RPMI8226 (cell line): ENCODE results near the gene SNX30.

Source experiments
- DNase-seq: peaks from one replicate; pipeline ENCODE4 v3.0.0-alpha.2; 2015

The SNX30 gene

GRCh38 chr9:112861638-112862555 lies 111.3 kb downstream of the SNX30 start:
- DNase-seq, result no peak

GRCh38 chr9:112863214-112863613 lies 112.7 kb downstream of the SNX30 start:
- no peak for DNase-seq

- no peak for DNase-seq
Measured at GRCh38 chr9:112863746-112864145, 113.2 kb downstream of the SNX30 start.

- DNase-seq, result no peak
Measured at GRCh38 chr9:112864403-112864802, 113.8 kb downstream of the SNX30 start.

- no peak for DNase-seq
Measured at GRCh38 chr9:112864982-112865381, 114.4 kb downstream of the SNX30 start.

GRCh38 chr9:112866662-112867274 lies 116.2 kb downstream of the SNX30 start:
- no peak for DNase-seq

GRCh38 chr9:112867275-112867991 lies 116.9 kb downstream of the SNX30 start:
- DNase-seq, result peak; percentile 6

DNA sequence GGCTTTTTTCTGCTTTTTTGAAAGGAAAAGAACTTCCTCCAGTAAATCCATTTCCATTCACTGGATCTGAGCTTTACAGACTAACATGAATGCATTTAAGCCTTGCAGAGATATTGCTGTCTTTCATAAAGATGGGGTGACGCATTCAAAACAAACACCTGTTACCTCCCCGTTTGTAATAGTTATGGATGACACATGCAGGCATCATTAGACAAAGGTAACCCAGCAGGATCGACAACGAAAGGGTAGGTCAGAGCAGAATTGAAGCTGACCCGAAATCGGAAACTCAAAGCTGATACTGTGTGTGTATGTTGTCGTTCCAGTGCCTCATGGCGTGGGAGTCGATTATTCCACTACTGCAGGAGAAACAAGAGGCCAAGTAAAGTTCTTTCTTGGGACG lies 117.9 kb downstream of the SNX30 start:
- DNase-seq, result no peak

DNA sequence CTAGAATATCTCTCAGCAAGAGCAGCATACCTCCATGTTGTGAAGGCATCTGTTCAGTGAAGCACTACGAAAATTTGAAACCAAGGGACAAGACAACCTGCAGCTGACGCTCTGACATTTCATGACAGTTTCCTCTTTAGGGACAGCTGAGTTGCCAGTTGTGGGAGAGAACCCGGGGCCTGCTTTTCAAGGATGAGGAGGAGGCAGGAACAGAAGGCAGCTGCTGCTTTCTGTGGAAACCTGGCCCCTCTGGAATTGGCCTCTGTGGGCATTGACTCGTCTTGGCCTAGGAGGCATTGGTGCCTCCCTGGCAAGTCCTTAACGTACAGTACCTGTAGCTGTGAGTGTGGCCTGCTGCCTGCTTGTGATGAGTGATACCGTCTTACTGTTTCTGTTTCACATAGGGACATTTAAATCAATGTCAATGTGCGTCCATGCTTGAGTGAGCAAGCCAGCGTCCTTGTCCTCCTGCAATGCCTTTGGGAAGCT lies 118.5 kb downstream of the SNX30 start:
- DNase-seq, result no peak

DNA sequence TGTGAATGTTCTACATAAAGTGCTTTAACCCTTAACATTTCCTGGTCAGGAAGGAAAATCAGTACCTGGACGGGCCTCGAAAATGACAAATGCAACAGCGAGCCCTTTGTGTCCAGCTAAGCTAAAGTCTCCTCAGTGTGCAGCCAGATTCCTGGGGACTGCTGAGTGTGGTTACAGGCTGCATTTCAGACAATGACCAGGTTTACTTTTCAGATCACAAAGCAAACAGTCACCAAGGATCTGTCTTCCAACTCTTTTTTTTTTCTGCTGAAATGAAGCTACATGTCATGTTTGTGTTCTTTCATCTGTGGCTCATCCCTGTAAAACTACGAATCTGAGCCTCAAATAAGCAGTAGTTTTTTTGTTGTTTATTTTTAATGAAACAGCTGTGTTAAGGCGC lies 119.4 kb downstream of the SNX30 start:
- DNase-seq, result no peak

GRCh38 chr9:112870556-112870955 lies 120.0 kb downstream of the SNX30 start:
- no peak for DNase-seq

GRCh38 chr9:112872019-112872418 lies 121.5 kb downstream of the SNX30 start:
- DNase-seq, result no peak

GRCh38 chr9:112873773-112874405 lies 123.3 kb downstream of the SNX30 start:
- no peak for DNase-seq

- DNase-seq, result no peak
Measured at GRCh38 chr9:112878752-112879151, 128.2 kb downstream of the SNX30 start.

DNA sequence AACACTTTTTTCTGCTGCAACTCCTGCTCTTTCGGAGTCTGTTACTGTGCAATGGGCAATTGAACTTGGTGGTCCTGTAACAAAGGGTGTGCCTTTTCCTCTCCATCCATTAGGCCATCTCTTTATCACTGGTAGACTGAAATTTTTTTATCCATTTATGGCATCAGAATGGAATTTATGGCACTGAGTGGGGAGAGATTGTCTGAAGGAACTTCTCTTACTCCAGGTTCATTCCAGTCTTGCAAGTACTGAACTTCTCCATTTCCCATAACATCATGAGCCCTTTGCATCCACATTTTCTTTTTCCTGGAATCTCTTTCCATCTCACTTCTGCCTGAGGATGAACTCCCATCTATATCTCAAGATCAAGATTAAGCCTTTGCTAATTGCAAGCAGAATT lies 130.1 kb downstream of the SNX30 start:
- DNase-seq, result no peak

GRCh38 chr9:112881331-112881730 lies 130.8 kb downstream of the SNX30 start:
- DNase-seq, result no peak

DNA sequence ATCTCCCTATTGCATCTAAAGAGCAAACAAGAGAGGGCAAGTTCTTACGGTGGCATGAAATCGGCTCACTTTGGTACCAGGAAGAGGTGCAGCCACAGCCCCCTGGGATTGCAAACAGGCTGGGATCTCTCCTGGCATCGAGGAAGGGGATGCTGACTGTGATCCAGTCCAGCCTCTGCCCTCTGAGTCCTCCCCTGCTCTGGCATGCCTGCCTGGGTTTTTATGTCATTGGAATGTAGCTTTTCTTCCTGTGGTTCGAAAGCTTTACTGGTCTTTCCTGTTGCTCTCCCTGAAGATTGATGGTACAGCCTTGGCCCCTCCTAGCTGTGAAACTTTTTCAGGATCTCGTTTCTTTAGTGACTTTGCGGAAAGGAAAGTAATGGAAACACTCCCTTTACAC lies 133.5 kb downstream of the SNX30 start:
- no peak for DNase-seq

DNA sequence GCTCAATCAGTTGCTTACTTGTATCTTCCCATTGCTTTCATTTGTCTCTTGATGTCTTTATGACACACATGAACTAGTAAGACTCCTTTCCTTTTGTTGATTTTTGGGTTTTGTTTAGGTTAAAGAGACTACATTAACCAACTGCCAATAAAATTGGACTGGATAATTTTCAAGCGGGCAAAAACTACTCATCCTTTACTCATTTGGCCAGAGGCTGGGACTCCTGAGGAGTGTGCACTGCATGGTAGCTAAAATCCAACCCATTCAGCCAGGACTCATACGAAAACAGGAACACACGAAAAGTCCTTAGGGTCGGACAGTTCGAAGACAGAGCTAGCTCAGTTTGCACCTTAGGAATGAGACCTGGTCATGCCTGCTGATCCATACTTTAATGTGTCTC lies 134.2 kb downstream of the SNX30 start:
- DNase-seq, result no peak

- no peak for DNase-seq
Measured at GRCh38 chr9:112885324-112885723, 134.8 kb downstream of the SNX30 start.

DNA sequence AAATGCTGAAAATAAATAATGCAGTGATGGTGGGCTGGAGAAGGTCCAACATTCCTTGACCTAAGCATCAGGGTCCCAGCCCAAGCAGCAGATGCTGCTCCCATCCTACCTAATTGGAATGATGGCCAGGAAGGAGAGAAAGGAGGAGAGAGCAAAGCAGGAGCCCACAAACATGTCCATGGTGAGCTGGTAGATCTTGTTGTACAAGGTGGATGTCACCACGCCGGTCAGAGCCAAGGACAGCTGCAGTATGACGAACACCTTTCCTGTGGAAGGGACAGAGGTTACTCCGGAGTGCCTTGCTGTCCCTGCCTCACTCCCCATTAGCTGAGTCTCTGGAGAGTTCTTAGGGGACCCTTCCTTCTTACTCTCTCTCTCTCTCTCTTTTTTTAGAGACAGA lies 135.8 kb downstream of the SNX30 start:
- DNase-seq, result no peak

DNA sequence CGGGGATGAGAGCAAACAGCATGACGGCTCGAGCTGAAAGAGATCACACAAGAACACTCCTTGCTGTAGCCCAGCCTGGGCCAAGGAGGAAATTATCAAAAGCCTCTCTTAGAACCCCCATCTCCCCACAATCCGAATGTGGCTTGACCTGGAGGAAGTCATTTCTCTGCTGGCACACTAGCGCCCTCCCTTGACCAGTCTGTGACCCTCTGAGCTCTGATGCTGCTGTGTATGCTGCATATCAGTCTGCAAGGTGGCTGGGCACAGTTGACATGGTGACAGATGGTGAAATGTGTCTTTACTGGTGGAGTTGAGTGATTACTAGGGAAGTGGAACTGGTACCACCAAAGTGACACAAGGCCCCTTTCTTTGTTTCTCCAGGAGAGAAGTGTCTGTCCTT lies 136.8 kb downstream of the SNX30 start:
- no peak for DNase-seq

- DNase-seq, result no peak
Measured at GRCh38 chr9:112890106-112891081, 139.8 kb downstream of the SNX30 start, which contains the start of gene SLC46A2. Gene SLC46A2, minus strand, starts transcription at chr9:112890876. Its CDS starts 195 bp downstream, at chr9:112890681.
